ENCODE measurements around the gene SLC7A5. TPM values are rescaled to one million over a fixed set of nuclear protein-coding genes. Genes with fewer than 3 reads are reported as not detected.

SLC7A5 gene
- total and polyA plus RNA-seq, 2 of the 13 experiments (the other 11 are each of a cell fraction or from before 2014, with no cell fraction given): 79.6 to 155 TPM

DNA sequence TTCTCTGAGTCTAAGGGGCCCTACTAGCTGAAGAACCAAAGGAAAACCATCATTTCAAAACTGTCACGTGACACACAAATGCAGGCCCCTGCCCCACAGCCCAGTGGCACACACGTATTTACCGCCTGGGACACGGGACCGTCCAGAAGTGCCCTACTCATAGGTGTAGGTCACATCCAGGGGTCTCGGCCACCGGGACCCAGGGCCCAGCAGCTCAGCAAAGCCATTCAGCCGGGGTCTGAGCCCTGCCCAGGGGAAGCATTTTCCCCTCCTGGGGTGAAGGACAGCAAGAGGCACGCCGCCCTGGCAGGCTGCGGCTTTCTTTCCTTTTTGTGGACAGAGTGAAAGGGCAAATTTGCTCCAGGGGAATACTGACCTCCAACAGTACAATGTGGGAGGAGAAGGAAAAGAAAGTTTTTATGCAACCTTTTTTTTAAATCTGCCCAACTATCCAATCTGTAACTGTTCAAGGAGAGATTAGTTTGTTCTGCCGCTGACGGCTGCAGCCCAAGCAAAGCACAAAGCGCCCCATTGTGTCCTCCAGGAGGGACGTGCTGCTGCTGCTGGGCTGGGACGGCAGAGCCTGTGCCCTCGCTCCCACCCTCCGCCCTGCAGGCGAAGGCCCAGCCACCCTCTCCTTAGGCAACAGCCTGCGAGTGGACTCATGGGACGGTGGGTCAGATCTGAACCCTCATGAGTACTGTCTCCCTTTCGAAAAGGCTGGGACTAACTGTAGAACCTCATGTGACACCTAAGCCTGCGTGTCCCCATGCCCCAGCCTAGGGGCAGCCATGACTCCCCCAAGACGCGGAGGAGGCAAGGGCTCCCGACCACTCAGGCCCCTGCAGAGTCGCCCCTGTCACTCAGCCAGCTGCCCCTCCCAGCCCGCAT, 21.3 kb downstream of the SLC7A5 start (continued):
- TF ChIP-seq NCOR1 (IDR thresholded peaks at IDR 0.05; ENCODE audit: borderline replicate concordance, low read length) (peak; percentile 85), RFX3 (CRISPR knock-in tag; IDR thresholded peaks at IDR 0.05) (no peak), NR2F2 (IDR thresholded peaks at IDR 0.05; ENCODE audit: borderline replicate concordance, low read depth) (no peak), ZNF850 (CRISPR knock-in tag; conservative IDR thresholded peaks at IDR 0.05) (no peak), ZNF263 (CRISPR knock-in tag; IDR thresholded peaks at IDR 0.05) (peak; percentile 73), CREB1 (IDR thresholded peaks at IDR 0.05) (no peak), CREB1 (CRISPR knock-in tag; IDR thresholded peaks at IDR 0.05) (no peak), NBN (conservative IDR thresholded peaks at IDR 0.05) (no peak), ZNF747 (CRISPR knock-in tag; IDR thresholded peaks at IDR 0.05; ENCODE audit: borderline replicate concordance) (no peak; the same call in 1 of the 2 replicates), ZNF776 (CRISPR knock-in tag; IDR thresholded peaks at IDR 0.05) (peak; percentile 65; the same call in 1 of the 2 replicates), ZNF879 (CRISPR knock-in tag; IDR thresholded peaks at IDR 0.05) (0 out of 2 replicates have a peak, but pooled peaks have one; percentile 69), ADNP (CRISPR knock-in tag; IDR thresholded peaks at IDR 0.05) (no peak), AHDC1 (CRISPR knock-in tag; IDR thresholded peaks at IDR 0.05; ENCODE audit: borderline replicate concordance) (peak; percentile 89), TSC22D2 (CRISPR knock-in tag; IDR thresholded peaks at IDR 0.05; ENCODE audit: borderline replicate concordance) (no peak), DNMT1 (CRISPR knock-in tag; IDR thresholded peaks at IDR 0.05) (no peak), REL (CRISPR knock-in tag; conservative IDR thresholded peaks at IDR 0.05) (peak; percentile 87), AGO2 (optimal IDR thresholded peaks at IDR 0.05; ENCODE audit: low read depth, low read length) (no peak), SOX5 (CRISPR knock-in tag; IDR thresholded peaks at IDR 0.05; ENCODE audit: borderline replicate concordance) (peak; percentile 87; the same call in 1 of the 2 replicates), PHF20 (CRISPR knock-in tag; IDR thresholded peaks at IDR 0.05) (no peak), BCLAF1 (IDR thresholded peaks at IDR 0.05) (no peak), HOXA3 (CRISPR knock-in tag; IDR thresholded peaks at IDR 0.05) (peak; percentile 85)
- TF ChIP-seq, protein P1, sequence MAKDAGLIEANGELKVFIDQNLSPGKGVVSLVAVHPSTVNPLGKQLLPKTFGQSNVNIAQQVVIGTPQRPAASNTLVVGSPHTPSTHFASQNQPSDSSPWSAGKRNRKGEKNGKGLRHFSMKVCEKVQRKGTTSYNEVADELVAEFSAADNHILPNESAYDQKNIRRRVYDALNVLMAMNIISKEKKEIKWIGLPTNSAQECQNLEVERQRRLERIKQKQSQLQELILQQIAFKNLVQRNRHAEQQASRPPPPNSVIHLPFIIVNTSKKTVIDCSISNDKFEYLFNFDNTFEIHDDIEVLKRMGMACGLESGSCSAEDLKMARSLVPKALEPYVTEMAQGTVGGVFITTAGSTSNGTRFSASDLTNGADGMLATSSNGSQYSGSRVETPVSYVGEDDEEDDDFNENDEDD (CRISPR knock-in tag; IDR thresholded peaks at IDR 0.05; ENCODE audit: borderline replicate concordance): peak; percentile 83; the same call in 1 of the 2 replicates
